Measurements from ENCODE around the gene FIP1L1.

FIP1L1 gene

DNA sequence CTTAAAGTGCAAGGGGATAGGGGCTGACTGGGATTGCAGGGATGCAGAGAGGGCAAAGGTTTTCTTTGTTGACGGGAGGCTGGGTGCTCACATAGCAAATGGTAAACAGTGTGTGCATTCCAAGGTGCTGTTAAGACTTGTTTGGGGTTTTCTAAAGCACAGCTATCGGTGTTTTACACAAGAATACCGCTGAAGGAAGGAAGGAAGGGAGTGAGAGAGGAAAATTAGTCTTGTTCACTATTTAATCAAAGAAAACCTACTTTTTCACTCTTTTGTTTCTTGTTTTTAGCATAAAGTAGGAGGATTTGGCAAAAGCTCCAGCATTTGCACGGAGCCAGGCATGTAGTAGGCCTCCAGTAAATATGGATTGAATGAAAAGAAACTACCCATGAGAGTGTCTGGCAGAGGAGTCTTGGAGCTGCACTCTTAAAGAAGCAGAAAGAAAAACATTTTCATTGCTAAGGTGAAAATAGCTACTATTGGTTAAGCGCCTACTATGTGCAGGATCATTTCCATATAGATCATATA, 99.7 kb downstream of the FIP1L1 start:
- DNase-seq = no peak

GRCh38 chr4:53477636-53478035, 100.2 kb downstream of the FIP1L1 start:
- no peak for DNase-seq

DNA sequence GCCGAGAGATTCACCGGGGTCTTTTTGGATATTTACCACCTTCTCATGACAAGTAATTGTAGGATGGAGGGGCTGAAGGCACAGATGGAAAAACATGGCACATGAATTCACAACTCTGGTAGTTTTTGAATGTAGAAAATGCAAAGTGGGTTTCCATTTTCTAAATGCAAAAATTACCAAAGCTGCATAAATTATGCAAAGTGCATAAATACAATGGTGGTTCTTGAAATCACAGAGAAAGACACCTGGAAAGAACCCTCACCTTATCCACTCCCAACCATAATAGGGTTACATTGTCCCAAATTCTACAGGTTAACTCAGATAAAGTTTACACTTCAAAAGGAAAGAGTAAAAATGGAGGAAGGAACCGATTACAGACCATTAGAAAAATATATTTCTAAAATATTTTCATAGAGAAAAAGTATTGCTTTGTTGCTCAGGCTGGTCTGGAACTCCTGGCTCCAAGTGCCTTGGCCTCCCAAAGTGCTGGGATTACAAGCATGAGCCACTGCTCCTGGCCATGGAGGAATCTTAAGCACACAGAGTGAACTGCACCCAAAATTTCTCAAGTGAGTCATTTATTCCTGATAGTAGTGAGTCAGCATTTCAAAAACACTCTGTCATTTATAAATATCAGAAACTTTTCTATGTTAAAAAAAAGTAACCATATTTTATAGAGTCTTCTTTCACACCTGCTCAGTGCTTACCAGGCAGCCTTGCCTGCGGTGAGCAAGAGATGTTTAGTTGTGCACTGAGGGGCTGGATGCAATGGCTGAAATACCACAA, 101.4 kb downstream of the FIP1L1 start:
- no peak for DNase-seq

DNA sequence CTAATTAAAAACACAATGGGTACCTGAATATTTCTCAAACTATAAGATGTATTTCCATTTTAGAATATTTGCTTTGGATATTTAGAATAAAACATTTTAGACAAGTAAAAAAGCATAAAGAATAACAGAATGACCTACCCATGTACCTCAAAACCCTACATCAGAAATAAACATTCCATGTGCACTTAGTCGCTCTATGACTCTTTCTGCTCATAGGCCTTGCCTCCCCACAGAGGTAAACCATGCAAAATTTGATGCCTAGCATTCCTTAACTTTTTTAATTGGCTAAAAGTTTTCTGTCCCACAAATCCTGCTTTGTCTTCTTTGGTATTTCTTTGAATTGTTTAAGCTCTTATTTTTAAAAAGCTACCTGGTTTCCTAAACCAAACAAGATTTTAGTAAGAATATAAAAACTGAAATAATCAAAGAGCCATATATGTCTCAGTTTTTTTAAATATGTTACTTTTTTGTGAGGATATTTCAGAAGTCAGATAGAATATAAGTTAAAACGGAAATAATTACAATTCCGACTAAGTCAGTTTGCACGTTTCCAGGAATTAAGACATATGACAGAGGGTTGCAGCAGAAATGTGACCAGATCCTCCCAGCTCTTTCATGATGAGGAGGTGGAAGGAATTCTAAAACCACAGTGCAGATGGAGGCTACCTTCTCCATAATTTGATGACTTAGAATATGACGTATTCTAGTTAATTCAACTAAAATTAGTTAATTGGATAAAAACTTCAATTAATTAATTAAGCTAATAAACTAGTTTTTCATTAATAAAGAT, 102.5 kb downstream of the FIP1L1 start:
- no peak for DNase-seq

DNA sequence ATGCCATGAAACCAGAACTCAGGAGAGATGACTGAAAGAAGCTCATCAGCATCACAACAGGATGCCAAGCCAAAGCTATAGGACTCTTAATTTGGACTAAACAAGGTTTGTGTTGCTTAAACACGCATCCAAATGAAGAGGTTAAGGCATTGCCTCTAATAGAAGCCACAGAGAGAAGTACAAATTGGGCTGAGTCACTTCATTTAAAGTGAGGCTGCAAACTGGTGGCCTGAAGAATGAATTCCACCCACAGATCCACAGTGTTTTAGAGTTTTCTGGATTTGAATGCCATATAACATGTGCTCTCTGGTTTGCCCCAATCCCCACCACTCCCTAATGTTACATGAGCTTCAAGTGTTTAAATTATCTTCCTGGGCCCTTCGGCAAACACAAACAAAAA, 103.5 kb downstream of the FIP1L1 start:
- no peak for DNase-seq

GRCh38 chr4:53481586-53481985, 104.1 kb downstream of the FIP1L1 start:
- DNase-seq = no peak

GRCh38 chr4:53483250-53483649, 105.8 kb downstream of the FIP1L1 start:
- DNase-seq = no peak

- no peak for DNase-seq
Measured at GRCh38 chr4:53484911-53485657, 107.6 kb downstream of the FIP1L1 start.

DNA sequence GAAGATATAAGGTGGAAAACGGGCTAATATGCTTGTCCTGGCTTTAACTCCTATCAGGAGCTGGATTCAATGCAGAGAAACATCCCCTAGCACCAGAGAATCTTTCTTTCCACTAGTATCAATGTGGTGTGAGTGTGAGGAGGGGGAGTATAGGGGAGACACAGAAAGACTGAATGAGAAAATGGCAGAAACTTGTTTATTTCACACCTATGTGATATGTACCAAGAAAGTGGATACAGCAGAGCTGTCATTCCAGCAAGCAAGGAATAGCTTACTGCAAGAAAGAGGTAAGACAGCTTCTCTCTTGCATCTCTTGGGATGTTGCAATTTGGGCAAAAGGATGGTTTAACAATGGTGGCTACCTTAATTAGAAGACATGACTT, 108.2 kb downstream of the FIP1L1 start:
- no peak for DNase-seq

DNA sequence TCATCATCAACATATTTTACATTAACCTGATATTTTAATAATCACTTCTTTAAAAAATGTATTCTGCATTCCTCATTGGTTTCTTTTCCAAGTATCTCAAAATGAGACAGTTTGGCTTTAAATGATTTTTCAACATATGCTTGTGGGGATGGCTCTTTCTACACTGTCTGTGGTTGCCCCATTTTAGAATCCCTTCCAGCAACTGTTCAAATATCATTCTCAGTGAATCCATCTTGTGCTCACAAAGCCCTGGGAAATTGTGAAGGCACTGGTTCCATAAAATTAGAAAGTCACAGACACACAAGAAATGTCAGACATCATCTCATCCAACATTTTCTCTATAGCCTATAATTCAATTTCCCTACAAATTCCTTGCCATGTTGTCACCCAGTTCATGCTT, 110.3 kb downstream of the FIP1L1 start:
- no peak for DNase-seq

- no peak for DNase-seq
Measured at GRCh38 chr4:53489279-53489889, 111.9 kb downstream of the FIP1L1 start.

DNA sequence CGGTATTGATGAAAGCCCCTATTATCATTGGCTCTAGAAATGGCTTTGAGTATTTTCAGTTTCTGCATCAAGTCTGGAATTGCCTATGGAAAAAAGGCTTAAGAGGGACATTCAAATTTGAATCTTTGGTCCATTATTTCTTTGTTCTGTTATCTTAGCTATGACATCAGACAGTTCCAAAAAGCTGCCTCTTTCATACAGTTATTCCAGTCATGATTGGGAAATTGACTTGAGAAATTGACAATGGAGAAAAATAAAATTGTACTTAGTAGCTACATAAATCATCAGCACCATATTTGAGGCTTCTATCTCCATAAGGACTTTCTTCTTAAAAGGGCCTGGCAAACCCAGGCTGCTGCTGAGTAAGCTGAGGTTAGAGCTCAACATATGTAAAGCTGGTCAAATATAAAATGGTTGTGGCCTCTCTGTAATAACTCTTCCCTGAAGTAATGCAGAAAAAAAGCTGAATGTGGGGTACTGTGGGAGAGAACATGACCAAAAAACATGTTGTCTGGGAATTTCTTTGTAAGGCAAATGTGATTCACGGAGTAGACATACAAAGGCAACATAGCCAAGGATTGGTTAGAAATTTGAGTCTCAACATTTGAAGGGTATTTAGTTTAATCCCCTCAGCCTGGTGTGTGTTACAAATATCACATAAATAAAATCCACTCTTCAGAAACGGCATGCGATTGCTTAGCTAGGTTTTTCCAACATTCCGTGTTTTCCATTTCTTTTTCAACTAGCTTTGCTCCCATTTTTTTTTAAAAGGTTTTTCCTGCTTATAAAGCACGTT, 112.9 kb downstream of the FIP1L1 start:
- no peak for DNase-seq

DNA sequence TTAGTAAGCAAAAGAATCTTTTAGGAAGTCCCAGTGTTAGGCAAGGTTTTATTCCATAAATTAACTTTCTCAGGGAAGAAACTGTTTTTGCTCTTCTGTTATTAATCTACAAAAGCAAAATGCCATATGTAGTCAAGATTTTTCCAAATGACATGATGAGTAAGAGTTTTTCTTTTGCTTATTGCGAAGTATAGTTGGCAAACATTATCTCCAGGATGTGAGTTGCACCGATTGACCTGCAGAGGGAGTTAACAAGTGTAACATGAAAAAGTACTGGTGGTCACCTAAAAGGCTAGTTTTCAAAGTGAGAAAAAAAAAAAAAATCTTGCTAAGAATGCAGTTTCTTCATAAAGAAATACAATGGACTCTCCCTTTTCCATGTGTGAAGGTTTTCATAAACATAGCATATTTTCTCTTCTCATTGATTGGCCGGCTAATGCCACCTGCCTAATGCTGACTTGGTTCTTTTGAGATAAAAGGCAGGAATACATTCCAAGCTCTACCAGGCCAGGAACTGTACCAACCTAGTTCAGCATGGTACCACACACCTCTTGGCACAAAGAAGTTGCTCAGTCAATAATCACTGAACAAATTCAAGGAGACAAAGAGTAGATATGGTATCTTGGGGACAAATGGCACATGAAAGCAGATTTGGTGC, 113.7 kb downstream of the FIP1L1 start:
- no peak for DNase-seq

GRCh38 chr4:53494851-53495250, 117.4 kb downstream of the FIP1L1 start:
- DNase-seq = no peak

- DNase-seq = no peak
Measured at GRCh38 chr4:53497487-53498244, 120.2 kb downstream of the FIP1L1 start.

DNA sequence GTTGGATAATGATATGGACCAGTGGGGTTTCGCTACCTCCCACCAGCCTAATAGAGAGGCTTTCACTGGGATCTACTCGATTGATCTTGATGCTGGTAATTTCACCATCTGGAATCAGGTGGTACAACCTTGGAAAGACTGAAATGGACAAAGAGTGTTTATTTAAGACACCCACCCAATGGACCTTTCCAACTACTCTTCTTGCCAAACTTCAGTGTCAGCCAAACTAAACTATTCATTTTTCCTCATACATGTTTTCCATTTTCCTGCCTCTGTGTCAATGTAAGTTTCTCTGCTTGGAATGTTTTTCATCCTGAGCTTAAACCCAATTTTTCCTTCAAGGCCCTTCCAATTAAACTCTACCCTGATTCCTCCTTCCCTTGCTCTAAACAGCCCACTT, 121.3 kb downstream of the FIP1L1 start:
- DNase-seq = no peak

GRCh38 chr4:53499791-53500190, 122.3 kb downstream of the FIP1L1 start:
- DNase-seq = no peak

- DNase-seq = no peak
Measured at GRCh38 chr4:53500546-53500945, 123.1 kb downstream of the FIP1L1 start.

DNA sequence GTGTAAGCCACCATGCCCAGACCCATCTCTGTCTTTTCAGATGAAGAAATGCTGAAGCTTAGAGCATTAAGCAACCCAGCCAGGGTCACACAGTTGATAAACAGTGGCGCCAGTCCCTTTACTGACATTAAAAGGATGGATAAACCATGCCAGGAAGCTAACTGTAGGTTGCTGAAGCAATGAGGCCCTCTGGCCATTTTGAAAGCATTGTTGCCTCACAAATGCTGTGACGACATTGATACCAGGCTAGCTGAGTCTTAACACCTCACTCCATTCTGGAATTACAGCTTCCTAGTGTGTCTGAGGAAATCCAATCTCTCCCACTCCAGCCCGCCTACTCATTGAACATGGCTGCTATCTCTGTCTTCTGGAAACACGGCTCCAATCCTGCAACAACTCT, 124.1 kb downstream of the FIP1L1 start:
- DNase-seq = no peak

DNA sequence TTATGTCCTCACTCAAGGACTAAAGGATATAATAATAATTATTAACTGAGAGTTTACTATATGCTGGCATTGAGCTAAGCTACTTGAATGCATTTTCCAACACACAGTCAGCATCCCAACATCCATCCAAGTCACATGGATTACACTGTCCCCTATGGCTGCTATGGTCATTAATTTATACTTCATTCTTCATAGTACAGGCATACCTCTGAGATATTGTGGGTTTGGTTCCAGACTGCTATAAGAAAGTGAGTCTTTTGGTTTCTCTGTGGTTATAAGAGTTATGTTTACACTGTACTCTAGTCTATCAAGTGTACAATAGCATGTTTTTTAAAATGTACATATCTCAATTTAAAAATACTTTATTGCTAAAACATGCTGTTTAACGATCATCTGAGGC, 124.7 kb downstream of the FIP1L1 start:
- DNase-seq = no peak

GRCh38 chr4:53505947-53506346, 128.5 kb downstream of the FIP1L1 start:
- DNase-seq = no peak
